ENCODE results near the gene FAM168A.
"Not testable (repeated sequence)": the region's sequence is repeated elsewhere in the genome, so short reads cannot be mapped to it uniquely, and the experiment has no call there.

Gene FAM168A

DNA sequence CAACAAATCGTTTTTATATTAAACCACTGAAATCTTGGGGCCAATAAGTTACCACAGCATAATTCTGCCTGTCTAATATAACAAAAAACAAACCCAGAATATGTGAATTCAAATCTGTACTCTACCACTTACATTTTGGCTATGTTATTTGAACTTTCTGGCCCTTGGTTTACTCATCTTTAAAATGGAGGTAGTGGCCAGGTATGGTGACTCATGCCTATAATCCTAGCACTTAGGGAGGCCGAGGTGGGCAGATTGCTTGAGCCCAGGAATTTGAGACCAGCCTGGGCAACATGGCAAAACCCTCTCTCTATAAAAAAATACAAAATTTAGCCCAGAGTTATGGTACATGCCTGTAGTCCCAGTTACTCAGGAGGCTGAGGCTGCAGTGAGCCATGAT, 84.2 kb downstream of the FAM168A start:
- no peak for DNase-seq

DNA sequence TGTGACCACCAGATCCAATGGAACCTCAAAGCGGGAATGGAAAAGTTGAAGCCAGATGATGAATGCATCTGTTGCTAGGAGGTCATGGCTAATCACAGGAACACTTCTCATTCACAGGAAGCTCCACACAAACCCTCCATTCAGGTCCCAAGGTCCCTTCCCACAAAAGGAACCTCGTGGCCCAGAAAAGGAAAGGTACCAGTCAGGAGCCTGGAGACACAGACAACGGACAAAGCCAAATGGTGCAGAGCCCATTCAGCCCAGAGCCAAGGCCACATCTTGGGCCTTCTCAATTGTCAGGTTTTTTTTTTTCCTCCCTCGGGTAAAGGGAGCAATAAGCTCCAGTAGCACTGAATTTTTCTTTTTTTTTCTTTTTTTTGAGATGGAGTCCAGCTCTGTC, 87.0 kb downstream of the FAM168A start:
- DNase-seq = no peak

- no peak for DNase-seq
Observed at GRCh38 chr11:73510106-73510505, 87.8 kb downstream of the FAM168A start.

- DNase-seq = no peak
Observed at GRCh38 chr11:73509188-73509587, 88.7 kb downstream of the FAM168A start.

DNA sequence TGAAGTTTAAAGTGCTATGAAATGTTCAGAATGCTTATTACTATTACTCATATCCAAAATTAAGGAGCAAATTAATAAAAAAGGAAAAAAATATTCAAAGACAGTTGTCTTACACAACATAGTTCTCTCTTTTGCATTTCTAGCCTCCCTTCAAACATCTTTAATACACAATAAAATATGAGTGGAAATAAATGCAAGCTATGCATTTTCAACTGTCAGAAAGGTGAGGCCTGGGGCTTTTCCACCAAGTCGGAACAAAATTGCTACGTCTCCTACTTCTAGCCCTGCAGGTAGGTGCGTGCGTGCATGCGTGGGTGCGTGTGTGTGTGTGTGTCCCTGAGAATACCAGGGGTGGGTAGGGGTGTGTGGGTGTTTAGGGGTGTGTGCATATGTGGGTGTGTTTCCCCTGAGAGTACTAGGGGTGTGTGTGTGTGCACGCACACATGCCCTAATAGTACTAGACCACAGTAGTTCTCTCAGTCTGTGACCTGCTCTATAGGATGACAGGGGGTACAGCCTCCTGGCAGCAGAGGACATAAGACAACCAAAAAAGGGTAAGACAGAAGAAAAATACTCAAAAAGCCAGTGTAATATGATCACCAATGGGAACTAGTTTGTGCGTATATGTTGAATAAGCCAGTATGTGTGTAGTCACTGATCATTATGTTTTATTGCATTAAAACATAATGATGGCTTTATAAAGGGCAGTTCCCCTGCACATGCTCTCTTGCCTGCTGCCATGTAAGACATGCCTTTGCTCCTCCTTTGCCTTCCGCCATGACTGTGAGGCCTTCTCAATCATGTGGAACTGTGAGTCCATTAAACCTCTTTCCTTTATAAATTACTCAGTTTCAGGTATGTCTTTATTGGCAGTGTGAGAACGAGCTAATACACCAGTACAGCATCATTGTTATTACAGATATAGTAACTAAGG, 89.4 kb downstream of the FAM168A start:
- no peak for DNase-seq

GRCh38 chr11:73507086-73507485, 90.8 kb downstream of the FAM168A start:
- DNase-seq = no peak

- DNase-seq = no peak
Observed at GRCh38 chr11:73506038-73506437, 91.9 kb downstream of the FAM168A start.

DNA sequence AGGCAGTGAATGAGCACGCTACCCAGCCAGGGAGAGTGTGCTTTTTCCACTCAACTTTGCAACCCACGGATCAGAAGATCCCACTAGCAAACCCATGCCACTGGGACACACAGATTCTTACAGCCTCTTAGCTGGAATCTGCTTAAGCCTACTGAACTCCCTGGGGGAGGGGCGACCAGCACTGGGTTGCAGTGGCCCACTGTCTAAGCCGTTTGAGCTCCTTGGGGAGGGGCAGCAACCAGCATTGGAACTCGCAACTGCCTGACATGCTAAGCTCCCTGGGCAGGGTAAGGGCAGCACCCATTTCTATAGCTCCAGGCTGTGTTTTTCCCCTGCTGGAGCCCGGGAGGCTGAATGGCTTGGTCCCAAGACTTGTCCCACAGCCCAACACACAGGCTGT, 99.6 kb downstream of the FAM168A start:
- no peak for DNase-seq

GRCh38 chr11:73496134-73496533, 101.8 kb downstream of the FAM168A start:
- DNase-seq = no peak

DNA sequence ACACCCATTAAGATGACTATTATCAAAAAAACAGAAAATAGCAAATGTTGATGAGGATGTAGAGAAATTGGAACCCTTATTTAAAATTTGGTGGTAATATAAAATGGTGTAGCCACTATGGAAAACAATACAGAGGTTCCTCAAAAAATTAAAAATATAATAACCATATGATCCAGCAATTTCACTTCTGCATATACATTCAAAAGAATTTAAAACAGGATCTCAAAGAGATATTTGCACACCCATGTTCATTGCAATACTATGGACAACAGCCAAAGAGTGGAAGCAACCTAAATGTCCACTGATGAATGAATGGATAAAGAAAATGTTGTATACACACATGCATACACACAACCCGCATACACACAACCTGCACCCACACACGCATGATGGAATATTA, 102.2 kb downstream of the FAM168A start:
- DNase-seq = no peak

- no peak for DNase-seq
Observed at GRCh38 chr11:73493956-73494598, 103.8 kb downstream of the FAM168A start.

- no peak for DNase-seq
Observed at GRCh38 chr11:73481626-73482025, 116.3 kb downstream of the FAM168A start.

DNA sequence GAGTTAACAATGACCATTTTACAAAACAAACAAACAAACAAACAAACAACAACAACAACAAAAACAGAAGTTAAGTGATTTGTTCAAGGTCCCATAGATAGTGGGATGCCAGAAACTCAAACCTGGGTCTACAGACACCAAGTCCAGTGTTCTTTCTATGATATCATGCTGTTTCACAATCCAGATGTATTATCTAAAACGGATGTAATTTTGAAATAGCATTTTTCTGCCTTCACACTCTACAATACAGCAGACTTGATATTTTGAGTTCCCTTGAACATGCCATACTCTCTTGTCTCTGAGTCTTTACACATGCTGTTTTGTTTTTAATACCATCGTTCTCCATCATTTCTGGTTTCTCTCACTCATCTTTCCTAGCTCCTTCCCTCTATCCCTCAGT, 117.2 kb downstream of the FAM168A start:
- DNase-seq = no peak

DNA sequence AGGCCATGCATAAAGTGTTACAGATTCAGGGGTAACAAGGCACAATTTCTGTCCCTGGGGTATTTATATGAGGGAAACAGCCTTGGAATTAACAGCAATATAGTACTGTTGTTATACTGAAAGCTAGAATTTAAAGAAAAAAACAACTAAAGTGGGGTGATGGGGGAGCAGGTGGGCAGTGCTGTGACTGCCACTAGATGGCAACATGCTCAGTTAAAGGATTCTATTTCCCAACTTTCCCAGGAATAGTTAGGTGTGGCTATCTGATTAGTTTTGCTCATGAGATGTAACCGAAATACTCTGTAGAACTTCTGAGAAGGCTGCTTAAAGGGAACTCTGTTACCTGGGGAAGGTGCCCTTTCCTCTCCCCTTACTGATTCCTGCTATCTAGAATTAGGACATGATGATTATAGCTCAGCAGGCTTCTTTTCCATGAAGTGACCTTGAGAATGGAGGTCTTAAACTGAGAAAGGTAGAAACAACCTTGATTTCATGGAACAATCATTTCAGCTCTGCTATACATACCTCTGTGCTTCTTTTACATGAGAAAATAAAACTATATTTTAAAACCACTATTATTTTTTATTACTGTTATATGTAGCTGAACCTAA, 119.1 kb downstream of the FAM168A start:
- DNase-seq = no peak

- no peak for DNase-seq
Observed at GRCh38 chr11:73477518-73477917, 120.4 kb downstream of the FAM168A start.

DNA sequence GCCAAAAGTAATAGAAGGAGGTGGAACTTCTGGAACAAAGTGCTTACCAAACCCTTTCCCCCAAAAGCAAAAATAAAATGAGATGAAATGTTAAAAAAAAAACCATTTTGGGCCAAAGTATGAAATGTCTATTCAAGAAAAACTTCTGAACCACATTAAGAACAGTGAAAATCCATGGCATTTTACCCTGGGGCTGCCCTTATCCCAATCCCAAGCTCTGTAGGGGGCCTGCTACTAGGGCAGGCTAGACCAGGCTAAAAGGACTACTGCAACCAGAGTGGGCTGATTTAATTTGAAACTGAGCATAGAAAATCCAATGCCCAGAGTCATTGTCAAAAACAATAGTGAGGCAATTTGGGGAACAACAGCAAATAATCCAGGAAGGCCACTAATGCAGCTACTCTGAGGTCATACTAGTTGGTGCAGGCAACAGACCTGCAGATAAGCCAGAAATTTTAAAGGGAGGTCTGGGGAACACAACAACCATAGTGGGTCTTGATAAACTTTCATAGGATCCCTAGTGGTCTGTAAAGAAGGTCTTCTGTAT, 122.3 kb downstream of the FAM168A start:
- DNase-seq = no peak

DNA sequence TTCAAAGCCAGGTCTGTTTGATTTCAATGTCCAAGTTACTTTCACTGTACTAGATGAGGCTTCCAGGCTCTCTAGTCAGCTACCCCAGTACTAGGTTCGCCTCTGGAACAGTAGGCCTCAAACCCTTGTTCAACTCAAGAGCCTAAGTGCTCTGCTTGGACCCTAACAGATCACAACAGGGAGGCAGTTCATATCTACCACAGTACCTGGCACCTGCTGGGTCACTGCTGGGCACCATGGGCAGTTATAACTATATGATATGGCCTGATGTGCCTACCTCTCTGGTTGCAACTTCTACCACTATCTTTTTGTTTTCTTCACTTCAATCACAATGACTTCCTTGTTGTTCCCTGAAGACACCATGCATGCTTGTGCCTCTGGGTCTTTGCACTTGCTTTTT, 124.7 kb downstream of the FAM168A start:
- DNase-seq = no peak

- DNase-seq = not testable (repeated sequence)
Observed at GRCh38 chr11:73470036-73470612, 127.8 kb downstream of the FAM168A start.

DNA sequence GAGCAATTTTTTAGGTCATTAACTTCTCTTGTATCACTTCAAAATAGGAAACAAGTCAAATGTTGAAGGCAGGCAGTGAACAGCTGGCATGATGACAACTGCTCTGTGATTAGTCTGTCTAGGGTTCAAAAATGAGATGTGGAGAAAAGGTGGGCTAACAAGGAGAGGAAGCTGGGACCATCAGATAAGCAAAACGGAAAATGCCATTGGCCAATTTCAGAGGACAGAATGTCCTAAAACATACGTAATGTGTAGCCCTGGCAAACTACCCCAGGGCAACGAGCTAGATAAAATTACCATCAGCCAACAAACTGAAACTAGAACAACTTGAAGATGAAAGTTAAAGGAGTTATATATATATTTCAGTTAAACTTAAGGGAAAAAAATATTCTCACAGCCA, 128.5 kb downstream of the FAM168A start:
- no peak for DNase-seq

DNA sequence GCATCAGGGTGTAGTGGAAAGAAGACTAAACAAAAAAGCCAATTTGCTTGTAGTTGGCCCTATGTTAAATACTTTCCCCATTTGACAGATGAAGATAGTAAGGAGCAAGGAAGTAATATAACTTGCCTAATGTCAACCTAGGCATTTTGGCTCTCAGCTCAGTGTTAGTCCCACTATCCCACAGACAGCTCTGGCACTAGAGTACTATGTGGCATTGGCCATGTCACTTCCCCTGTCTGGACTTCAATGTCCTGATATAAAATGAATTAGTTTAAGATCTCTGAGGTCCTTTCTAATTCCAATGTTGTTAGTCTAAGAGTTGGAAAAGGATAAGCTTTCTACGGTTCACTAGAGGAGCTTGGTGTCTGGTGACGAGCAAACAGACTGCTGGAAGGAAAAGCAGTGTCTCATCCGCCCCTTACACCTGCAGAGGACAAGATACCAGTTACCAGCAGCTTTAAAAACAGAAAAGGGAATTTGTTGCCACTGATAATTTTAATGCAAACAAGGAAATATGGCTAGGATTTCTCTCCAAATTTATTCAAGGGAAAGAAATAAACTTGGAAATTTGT, 129.2 kb downstream of the FAM168A start:
- no peak for DNase-seq

- DNase-seq = no peak
Observed at GRCh38 chr11:73467505-73467904, 130.4 kb downstream of the FAM168A start.

DNA sequence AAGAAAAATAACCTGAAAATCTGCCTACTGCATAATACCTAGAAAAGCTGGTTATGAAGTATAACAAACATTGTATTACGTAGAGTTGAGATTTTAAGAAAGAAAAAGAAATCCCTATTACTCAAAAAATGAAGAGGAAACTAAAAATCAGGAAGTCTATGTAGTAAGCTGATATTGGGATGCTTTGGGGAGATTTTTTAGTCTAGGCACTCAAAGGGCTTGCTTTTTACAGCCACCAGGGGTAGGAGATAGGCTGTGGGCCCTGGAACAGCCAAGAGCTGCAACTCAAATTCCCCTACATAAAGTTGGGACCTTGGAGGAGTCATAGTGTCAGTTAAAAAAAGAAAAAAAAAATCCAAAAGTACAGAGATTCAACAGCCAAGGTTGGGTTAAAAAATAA, 131.3 kb downstream of the FAM168A start:
- DNase-seq = no peak

DNA sequence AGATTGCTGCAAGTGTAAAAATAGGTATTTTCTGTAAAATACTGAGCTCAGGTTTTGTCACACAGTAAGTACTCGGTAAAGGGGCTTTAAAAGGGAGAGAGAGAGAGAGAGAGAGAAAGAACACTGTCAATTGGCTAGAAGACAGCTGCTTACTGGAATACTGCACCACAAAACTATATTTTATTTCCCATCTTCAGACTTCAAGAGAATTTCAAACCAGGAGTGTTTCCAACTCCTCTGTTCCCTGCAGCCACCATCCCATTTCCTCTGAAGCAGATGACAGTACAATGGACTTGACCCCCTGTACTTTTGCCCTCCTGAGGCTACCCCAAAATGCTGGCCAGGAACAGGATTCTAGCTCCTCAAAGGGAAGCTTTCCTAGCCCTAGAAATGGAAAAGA, 132.0 kb downstream of the FAM168A start:
- DNase-seq = no peak
